Ishikawa (cell line): ENCODE results near the gene DSEL.

Experiments
- CEBPB ChIP-seq: IDR thresholded peaks from 2 replicates; pipeline ENCODE4 v1.6.1; 2012
- EP300 ChIP-seq: IDR thresholded peaks from 2 replicates; pipeline ENCODE4 v1.6.1; 2012; ENCODE audit warnings: borderline replicate concordance
- MAX ChIP-seq: IDR thresholded peaks from 2 replicates; pipeline ENCODE4 v1.6.1; 2012
- TAF1 ChIP-seq: IDR thresholded peaks from 2 replicates; pipeline ENCODE4 v1.6.1; 2012; ENCODE audit warnings: low read depth, mild to moderate bottlenecking
- TCF12 ChIP-seq: IDR thresholded peaks from 2 replicates; pipeline ENCODE4 v1.6.1; 2012; ENCODE audit warnings: low read depth
- YY1 ChIP-seq: IDR thresholded peaks from 2 replicates; pipeline ENCODE4 v1.6.1; 2012; ENCODE audit warnings: low read depth

GRCh38 chr18:67468038-67468437 lies 48.5 kb downstream of the DSEL start:
- no peak for TF ChIP-seq EP300
- TF ChIP-seq MAX, result no peak
- TF ChIP-seq YY1, result no peak
- no peak for TF ChIP-seq TCF12
- no peak for TF ChIP-seq CEBPB
- TF ChIP-seq TAF1, result no peak
